RWPE2 (cell line): ENCODE measurements around the gene TNS4.

Source experiments
- ATAC-seq: fragments of 200-7000 bp; cut with Tn5 transposase; 3 replicates; pipeline ENCODE4 v1.9.1; 2021; ENCODE audit warnings: low read depth
- DNase-seq: peaks from one replicate; pipeline ENCODE4 v3.0.0-alpha.2; 2020; ENCODE audit warnings: low spot score
- H3K27ac ChIP-seq: fragments of 450-650 bp; 2 replicates; pipeline ENCODE4 v1.5.1; 2017; ENCODE audit warnings: mild to moderate bottlenecking; ENCODE audit not compliant: poor library complexity, severe bottlenecking
- H3K27me3 ChIP-seq: fragments of 250-450 bp; sonication (Bioruptor Pico); 2 replicates; pipeline ENCODE4 v1.5.1; 2021; ENCODE audit warnings: mild to moderate bottlenecking, moderate library complexity; ENCODE audit not compliant: insufficient read depth, poor library complexity, severe bottlenecking
- H3K36me3 ChIP-seq: fragments of 250-450 bp; sonication (Bioruptor Pico); 2 replicates; pipeline ENCODE4 v1.5.1; 2020; ENCODE audit warnings: low read depth, mild to moderate bottlenecking, moderate library complexity
- H3K4me1 ChIP-seq: fragments of 250-450 bp; sonication (Bioruptor Pico); 2 replicates; pipeline ENCODE4 v1.5.1; 2021; ENCODE audit warnings: mild to moderate bottlenecking, moderate library complexity; ENCODE audit not compliant: insufficient read depth, poor library complexity, severe bottlenecking
- H3K4me3 ChIP-seq: fragments of 250-450 bp; sonication (Bioruptor Pico); 2 replicates; pipeline ENCODE4 v1.5.1; 2021; ENCODE audit warnings: mild to moderate bottlenecking, moderate library complexity; ENCODE audit not compliant: severe bottlenecking
- H3K9me3 ChIP-seq: fragments of 250-450 bp; sonication (Bioruptor Pico); 2 replicates; pipeline ENCODE4 v1.5.1; 2021; ENCODE audit warnings: mild to moderate bottlenecking, moderate library complexity; ENCODE audit not compliant: severe bottlenecking
- CTCF ChIP-seq: fragments of 450-650 bp; IDR thresholded peaks from one replicate; pipeline ENCODE4 v1.5.1; 2017; ENCODE audit warnings: mild to moderate bottlenecking, moderate library complexity; ENCODE audit not compliant: poor library complexity, severe bottlenecking

TNS4 gene

GRCh38 chr17:40503154-40503553 lies 1.7 kb upstream of the TNS4 start:
- ATAC-seq, result no peak
- no peaks in the 10 kb centered on the region for H3K27me3 ChIP-seq
- H3K36me3 ChIP-seq, result peaks cover 32% of the 10 kb centered on the region
- peaks cover 6% of the 10 kb centered on the region for H3K4me1 ChIP-seq
- no peak for DNase-seq
- no peak for TF ChIP-seq CTCF
- no peaks in the 10 kb centered on the region for H3K9me3 ChIP-seq
- peak overlapping the region; percentile 100 for H3K27ac ChIP-seq
- H3K4me3 ChIP-seq, result no peak overlapping the region

- H3K4me1 ChIP-seq, result peaks cover 6% of the 10 kb centered on the region
- DNase-seq (no peak), ATAC-seq (no peak)
- no peak overlapping the region for H3K4me3 ChIP-seq
- H3K27ac ChIP-seq, result peak overlapping the region; percentile 100
- peaks cover 36% of the 10 kb centered on the region for H3K36me3 ChIP-seq
- H3K27me3 ChIP-seq, result no peaks in the 10 kb centered on the region
- no peak for TF ChIP-seq CTCF
- no peaks in the 10 kb centered on the region for H3K9me3 ChIP-seq
These were observed 1.3 kb upstream of the TNS4 start for GRCh38 chr17:40502716-40503115.

- DNase-seq (no peak), ATAC-seq (no peak)
- Histone ChIP-seq H3K9me3 (no peaks in the 10 kb centered on the region), H3K27me3 (no peaks in the 10 kb centered on the region), H3K4me1 (peaks cover 20% of the 10 kb centered on the region), H3K4me3 (peak overlapping the region; percentile 81), H3K36me3 (peaks cover 56% of the 10 kb centered on the region), H3K27ac (peak overlapping the region; percentile 100)
- TF ChIP-seq CTCF, result no peak
These were observed 714 bp downstream of the TNS4 start for GRCh38 chr17:40500709-40501108.

- Histone ChIP-seq H3K27ac (peak overlapping the region; percentile 100), H3K36me3 (peaks cover 62% of the 10 kb centered on the region), H3K4me3 (peak overlapping the region; percentile 81), H3K27me3 (no peaks in the 10 kb centered on the region), H3K4me1 (peaks cover 25% of the 10 kb centered on the region), H3K9me3 (no peaks in the 10 kb centered on the region)
- DNase-seq (no peak), ATAC-seq (no peak)
- no peak for TF ChIP-seq CTCF
These were observed 1.2 kb downstream of the TNS4 start for GRCh38 chr17:40500190-40500589.

- ATAC-seq (peak; percentile 29; the same call in 2 of the 3 replicates), DNase-seq (no peak)
- TF ChIP-seq CTCF, result no peak
- Histone ChIP-seq H3K4me1 (peaks cover 31% of the 10 kb centered on the region), H3K9me3 (no peaks in the 10 kb centered on the region), H3K4me3 (peak overlapping the region; percentile 81), H3K36me3 (peaks cover 67% of the 10 kb centered on the region), H3K27me3 (no peaks in the 10 kb centered on the region), H3K27ac (peak overlapping the region; percentile 100)
These were observed 1.8 kb downstream of the TNS4 start for GRCh38 chr17:40499551-40500189.
